AG08395 (cell line): ENCODE measurements around the gene IQSEC1.

Experiments used
- DNase-seq: peaks from one replicate; pipeline ENCODE4 v3.0.0; 2012; ENCODE audit warnings: mixed read lengths, low spot score

The IQSEC1 gene

DNA sequence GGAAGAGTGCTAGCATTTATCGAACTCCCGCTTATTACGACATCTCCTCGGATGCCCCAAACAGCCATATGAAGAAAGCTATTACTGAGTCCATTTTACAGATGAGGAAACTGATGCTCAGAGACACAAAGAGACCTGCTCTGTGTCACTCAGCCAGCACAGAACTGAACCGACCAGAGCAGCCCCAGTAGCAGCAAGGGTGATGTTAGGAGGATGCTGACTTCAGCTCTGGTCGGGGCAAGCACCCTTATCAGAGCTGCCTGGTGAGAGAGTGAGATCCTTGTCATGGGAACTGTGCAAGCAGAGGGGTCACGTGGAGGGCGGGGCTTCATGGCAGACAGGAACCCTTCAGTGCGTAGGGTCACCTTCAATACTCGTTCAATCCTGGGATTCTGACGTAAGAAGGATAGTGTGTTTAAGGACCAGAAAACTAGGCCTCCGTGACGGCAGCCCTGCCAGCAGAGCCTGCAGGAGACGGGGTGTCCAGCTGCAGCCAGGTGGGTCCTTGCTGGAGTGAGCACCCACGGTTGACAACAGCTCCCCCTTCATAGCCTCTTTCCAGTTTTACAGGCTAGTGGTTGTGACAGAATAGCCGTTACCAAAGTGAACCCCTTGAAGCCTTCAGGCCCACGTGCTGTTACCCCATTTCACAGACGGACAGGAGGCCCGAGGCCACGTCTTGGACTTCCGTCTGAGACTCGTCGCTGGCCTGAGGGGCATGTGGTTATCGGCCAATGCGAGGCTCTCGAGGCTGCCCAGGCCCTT is 12.0 kb upstream of the IQSEC1 start:
- DNase-seq, result no peak

DNA sequence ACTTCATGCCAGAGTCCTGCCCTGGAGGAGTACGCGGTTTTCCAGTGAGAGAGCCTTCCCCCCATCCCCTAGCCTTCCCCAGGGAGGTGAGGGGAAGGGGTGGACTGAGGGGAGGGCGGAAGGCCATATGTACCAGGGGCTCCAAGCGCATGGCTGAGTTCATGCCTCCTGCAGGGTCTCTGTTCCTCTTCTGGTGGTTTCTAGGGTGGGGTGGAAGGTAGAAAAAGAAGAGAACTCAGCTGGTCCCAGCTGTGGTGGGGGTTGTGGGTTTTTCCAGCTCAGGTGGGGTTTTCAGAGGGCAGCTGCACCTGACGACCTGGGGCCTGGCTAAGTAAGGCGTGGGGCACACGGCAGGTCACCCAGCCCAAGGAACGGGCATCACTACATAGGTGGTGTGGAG is 10.7 kb upstream of the IQSEC1 start:
- no peak for DNase-seq

DNA sequence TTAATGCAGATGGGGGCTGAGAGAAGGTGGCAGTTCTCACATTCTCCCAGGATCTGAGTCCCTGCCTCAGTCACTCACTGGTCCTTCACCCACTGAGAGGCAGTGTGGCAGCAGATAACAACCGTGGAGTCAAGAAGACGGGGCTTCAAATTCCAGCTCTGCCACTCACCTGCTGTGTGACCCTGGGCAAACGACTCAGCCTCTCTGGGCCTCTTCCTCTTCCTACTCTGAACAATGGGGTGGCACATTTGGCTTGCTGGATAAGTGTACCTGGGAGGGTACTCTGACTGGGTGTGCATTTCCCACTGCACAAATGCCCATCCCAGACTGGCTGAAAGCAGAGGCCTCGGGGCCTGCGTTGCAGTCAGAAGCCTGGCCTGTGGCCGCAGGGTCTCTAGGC is 10.0 kb upstream of the IQSEC1 start:
- DNase-seq, result no peak

DNA sequence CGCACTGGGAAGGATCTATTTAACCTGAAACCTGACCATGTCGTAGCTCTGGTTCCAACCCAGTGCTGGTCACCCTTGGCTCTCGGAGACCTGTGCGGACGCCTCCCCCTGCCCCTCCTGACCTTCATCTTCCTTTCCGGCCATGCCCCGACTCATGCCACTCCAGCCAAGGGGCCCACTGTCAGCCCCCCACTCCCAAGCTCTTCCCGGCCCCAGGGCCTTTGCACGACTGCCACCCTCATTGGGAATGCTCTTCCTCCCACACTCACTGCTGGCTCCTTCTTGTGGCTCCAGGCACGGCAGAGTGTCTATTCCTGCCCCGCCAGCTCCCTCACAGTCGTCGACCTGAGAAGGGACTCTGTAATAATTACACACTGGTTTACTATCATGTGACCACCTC is 9.4 kb upstream of the IQSEC1 start:
- no peak for DNase-seq

DNA sequence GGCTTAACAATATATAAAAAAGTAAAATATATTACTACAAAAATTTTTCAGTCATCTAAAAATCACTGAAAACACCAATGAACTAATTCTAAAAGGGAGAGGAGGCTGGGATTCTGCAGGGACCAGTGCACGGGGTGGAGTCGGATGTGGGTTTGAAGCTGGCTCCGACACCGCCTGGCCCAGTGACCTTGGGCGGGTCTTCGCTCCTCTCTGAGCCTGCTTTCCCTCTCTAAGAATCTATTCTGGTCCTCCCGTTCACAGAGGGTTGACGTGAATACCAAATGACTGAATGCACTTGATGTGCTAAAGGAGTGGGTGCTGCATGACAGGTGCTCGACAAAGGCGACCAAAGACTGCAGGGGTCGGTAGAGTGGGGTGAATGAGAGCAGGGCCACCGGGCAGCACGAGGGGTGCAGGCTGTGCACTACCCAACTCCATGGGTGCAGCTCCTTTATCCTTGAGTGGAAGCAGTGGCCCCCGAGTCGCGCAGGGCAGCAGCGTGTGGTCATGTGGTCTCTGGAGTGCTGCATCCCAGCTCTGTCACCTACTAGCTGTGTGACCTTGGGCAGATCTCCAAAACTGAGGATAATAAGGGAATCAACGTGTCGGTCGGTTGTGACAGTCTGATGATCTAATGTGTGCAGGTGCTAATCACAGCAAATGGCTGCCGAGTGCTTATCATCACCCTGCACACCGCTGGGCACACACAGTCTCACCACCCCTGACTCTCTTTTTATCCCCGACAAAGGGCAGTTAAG is 8.6 kb upstream of the IQSEC1 start:
- DNase-seq, result no peak

DNA sequence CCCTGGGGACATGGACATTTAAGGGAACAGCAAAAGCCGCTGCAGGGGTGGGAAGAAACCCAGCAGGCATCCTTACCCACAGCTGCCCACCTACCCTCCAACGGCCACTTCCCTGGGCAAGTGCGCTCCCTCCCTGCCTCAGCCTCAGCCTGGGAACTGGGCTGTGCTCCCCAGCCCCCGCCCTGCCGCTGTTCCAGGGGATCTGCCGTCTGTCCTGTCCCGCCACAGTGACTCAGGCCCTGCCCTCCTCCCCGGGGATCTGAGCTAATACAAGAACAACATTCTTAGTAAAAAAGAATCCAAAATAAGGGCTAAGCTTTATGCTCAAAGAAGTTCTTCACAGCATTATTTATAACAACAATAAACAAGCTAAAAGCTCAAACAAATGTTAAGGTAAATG is 7.4 kb upstream of the IQSEC1 start:
- DNase-seq, result peak; percentile 46

DNA sequence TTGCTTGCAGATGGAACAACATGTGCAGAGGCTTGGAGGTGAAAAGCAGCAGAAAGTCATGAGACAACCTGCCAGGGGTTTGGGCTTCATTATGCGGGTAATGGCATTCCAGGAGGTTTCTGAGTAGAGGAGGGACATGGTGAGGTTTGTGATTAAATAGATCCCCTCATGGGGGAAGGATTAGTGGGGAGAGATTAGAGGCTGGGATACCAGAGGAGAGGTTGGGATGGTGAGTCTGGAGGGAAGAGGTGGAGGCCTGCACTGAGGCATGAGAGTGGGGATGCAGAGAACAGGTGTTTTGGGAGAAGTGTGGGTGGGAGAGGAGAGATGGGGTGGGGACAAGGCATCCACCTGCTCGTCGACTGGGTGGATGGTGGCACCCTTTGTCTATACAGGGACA is 6.8 kb upstream of the IQSEC1 start:
- DNase-seq, result no peak

DNA sequence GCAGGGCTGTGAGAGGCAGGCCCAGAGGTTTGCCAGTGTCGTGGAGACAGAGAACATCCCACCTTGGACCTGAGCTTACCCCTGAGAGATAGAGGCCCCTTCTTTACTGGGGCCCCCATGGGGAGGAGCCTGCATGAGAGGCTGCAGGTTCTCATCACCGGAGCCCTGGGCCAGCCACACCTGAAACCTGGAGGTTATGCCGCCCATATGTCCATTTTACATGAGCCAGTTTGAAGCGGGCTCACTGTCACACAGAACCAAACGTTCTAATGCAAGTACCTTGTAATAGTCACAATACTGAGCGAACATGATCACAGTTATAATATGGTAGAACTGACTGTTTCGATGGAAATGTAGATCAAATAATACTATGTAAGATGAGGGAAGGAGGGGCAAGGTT is 6.3 kb upstream of the IQSEC1 start:
- no peak for DNase-seq

DNA sequence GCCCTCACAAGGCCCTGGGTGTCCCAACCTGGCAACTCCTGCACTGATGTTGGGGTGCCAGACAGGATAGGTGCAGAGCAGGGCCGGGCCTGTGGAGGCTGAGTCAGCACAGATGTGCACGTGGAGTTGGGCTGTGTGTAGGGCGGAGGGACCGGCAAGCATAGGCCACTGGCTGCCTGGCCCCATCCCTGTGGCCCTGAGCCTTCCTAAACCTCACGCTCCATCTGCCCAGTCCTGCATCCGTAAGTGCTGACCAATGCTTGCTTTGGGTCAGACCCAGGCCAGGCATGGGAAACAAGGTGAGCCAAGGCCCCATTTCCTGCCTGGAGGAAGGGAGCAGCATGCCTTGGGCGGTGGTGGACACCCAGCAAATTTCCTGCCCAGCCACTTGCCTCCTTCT is 5.8 kb upstream of the IQSEC1 start:
- no peak for DNase-seq

DNA sequence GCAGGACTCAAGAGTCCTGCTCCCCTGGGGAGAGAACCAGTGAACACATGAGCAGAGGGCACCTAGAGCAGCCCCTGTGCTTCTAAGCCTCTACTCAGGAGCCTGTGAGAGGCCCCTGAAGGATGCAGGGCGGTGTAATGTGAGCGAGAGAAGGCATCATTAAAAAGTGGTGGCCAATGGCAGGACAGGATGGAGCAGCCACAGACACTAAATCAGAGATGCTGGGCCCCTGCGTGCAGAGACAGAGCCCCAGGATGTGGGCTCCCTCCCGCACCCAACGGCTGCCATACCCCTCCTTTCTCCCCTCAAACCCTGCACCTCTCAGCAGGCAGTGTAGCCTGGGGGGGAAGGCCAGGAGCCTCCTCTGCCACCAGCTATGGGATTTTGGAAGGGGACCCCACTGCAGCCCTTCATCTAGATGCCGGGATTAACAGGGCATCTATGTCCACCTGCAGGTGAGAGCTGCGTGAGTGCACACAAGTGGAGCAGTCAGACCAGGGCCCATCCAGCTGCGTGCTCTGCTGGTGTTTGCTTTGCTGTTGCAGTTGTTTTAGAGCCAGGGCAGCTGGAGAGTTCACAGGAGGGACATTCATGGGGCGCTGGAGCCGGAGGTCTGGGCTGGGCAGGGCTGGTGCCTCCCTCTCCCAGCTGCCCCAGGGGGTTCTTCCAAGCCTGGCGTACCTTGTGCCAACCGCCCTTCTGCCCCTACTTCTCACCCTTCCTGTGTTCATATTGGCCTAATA is 5.1 kb upstream of the IQSEC1 start:
- no peak for DNase-seq

DNA sequence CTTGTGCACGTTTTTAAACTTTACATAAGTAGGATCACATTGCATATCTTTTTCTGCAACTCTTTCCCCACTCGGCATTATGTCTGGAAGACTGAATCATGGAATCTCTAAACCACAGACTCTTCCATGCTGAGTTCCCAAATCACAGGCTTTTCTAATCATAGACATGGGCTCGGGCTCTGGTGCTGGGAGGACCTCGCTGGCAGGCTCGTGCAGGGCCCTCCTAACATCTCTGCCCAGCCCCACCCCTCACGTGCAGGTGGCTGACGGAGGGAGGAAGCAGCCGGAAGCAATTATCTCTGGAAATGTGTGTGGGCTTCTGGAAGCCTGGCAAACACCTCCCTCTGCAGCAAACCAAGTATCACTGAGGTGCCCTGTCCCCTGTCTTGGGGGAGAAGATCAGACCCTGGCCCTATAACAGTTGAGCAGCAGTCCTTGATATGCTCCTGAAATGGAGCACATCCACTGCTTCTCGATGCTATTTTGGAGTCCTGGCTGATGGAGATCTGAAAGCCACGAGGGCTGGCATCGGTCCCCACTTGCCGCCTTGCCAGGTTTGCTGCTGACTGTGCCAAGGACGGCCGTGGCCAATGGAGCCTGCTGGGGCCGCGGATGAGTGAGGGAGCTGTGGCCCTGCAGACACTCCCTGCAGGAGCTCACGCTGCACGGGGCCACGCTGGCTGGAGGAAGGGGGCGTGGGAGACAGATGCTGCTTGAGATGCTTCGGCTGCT is 4.4 kb upstream of the IQSEC1 start:
- DNase-seq, result peak; percentile 59

DNA sequence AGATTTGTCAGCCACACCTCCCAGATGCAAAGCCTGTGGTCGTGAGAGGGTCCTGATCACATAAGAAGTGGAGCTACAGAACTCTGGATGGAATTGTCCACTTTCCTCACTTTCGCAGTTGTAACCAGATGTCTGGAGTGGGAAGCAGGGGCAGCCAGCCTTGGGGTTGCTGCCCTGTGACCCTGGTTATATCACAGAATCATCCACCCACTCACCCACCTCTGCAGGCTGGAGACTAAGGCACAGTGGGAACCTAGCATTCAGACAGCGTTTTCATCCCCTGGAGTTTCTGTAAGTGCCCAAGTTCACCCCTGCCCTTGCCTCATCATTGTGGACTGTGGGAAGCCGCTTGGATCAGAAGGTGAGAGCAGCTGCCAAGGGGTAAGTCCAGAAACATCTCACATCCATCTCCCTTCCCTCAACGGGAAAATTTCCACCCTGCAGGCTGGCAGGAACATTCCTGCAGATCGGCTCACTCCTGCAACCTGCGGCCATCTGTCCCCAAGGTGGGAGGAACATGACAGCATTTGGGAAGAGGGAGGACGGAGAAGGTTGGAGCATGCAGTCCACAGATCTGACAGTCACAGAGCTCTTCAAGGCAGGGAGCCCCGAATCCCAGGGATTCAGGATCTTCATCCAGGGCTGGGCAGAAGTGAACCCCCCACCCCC is 2.9 kb upstream of the IQSEC1 start:
- no peak for DNase-seq

DNA sequence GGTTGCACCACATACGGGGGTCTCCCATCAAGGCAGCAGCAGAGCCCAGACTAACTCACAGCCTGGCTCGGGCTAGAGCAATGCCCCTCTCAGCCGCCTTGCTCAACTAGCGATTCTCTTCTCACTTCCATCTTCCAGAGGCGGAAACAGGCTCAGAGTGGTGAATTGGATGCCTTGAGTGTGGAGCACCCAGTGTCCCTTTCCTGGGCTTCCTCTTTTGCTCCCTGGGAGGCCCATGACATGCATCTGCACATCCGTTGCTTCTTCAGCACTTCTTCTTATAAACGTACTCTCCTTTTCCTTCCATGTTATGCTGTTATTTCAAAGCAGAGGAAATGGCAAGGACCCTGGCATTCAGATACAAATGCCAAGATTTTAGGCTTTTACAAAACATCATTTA is 2.1 kb upstream of the IQSEC1 start:
- no peak for DNase-seq

DNA sequence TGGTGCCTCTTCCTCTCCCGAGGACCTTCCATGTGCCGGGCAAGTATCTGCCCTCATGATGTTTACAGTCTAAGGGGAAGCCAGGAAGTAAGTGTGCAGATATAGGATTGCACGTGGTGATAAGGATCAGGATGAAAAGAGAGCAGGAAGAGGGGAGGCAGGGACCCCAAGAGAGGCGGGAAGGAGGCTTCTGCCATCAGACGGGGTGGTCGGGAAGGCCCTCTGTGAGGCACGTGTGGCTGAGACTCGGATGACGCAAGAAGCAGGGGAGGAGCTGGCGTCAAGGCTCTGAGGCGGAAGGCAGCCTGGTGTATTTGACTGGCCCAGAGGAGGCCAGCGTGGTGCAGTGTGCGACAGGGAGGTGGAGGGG is 762 bp upstream of the IQSEC1 start:
- DNase-seq, result no peak

DNA sequence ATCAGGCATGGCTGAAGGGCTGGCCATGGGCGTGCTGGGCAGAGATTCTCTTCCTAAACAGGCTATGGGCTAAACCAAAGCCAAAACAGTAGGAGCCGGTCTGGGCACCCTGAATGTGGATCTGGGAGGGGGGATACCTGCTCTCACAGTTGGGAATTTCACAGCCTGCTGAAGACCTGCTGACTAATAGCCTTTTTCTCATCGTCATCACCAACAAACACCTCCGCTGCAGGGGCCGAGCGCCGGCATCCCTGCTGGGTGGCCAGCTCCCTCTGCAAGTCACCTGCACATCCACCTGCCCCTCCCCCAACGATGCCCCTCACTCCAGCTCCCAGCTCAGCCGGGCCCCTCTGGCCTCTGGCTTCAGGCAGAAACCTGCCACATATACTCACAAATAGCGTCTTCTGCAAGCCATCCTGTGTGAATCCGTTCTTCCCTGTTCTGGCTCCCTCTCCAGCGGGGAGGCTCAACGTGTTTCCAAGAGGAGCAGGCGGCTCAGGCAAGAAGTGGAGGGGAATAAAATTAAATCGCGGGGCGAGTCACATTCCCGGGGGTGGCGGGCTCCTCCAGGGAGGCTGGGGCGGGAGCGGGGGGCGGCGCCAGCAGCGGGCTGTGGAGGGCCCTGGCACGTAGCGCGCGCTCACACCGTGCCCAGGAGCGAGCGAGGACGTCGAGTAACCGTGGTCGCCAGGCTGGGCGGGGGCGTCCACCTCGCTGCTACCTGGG is 466 bp downstream of the IQSEC1 start:
- DNase-seq, result no peak

DNA sequence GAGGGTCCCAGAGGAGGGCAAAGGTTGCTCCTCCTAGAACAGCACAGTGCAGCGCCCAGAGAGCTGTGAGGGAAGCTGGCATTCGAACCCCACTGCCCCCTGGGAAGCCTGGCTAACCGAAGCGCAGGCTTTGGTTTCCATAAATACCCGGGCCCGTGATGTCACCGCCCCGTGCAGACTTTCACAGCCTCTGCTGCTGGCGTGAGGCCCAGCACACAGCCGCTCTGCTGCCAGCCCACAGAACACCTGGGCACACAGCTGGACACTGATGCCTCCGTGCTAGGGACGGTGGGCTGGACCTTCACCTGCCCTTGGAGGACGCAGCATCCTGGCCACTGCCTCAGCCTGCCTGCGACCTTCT is 1.0 kb downstream of the IQSEC1 start:
- no peak for DNase-seq

DNA sequence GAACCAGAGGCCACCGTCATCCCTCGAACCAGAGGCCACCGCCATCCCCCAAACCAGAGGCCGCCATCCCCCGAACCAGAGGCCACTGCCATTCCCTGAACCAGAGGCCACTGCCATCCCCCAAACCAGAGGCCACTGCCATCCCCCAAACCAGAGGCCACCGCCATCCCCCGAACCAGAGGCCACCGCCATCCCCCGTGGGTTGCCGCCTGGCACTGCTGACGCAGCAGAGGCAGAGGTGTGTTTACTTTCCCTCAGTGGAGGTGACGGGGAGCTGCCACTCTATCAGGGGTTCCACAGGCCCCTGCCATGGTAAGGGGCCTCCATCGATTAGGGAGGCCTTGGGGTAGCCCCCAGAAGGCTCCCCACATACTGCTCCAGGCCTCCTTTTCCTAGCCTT is 1.5 kb downstream of the IQSEC1 start:
- DNase-seq, result no peak

DNA sequence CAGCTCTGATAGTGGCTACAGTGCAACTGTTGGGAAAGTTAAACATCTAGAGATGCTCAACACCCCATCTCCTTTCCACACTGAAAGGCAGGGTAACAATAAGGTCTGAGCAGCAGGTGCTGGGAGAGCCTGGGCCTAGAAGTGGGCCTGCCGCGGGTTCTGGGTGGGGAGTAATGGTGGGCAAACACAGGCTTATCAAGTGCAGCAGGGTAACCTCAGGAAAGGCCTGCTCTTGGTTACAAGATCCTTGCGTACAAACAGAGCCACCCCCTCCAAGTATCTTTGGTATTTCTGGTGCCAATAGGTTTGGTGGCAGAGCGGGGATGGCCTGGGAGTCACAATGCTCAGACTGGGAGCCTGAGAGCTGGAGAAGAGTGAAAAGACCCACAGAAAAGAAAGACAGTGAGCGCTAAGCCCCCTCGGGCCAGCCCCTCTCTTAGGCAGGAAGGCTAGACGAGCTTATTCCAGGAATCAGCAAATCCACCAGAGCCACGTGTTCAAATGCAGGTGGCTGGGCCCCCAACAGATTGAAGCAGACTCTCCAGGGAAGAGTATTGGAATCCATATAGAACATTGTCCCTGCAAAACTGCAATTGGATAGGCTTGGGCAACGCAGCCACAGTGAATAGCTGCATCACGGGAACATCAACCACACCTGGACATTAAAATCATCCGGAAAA is 2.7 kb downstream of the IQSEC1 start:
- DNase-seq, result no peak

DNA sequence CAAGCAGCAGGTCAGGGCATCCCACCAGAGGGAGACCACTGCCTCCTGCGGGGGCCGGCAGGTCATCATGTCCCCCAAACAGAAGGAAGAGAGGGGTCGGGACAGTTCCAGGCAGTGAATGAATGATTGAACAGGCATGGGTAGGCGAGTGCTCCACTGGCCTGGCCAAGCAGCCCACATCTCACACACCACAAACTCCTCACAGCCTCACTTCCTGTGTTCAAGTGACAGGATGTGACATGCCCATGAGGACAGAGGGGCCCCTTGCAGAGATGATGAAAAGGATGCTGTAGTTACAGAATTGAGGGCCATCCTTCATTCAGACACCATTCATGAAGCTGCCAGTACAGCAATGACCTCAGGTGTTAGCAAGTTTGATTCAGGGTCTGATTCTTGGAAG is 3.7 kb downstream of the IQSEC1 start:
- no peak for DNase-seq

DNA sequence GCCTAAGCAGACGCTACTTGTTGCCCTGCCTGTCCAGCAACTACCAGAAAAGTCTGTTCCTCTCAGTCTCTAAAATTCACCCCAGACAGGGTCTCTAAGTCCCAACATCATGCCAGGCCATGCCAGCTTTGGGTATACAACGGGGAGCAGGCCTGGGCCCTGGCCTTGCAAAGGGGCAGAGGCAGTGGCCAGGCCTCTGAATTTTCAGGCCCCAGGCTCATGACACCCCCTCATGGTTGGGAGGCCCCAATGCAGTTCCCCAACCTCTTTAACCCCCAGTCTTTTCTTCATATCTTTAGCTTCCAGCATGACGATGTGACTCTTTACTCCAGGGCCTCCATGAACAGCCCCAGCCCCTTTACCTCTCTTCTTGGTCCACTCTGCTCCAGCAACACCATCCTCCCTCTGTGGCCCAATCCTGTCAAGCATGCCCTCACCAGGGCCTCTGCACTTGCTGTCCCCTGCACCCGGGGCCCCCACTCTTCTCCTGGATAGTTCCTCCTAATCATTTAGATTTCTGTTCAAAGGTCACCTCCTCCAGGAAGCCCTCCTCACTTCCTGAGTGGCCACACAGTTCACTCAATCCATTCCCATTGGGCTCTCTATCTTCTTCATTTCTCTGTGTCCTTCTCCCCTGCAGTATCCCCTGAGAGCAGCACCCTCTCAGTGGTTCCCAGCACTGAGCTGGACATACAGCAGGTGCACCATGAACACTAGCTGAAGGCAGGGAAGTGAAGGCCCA is 4.8 kb downstream of the IQSEC1 start:
- no peak for DNase-seq
